HFFc6 (cell line): ENCODE data around the gene PDE1A. TPM values are rescaled to one million over a fixed set of nuclear protein-coding genes. Genes with fewer than 3 reads are reported as not detected.

Source experiments
- DNase-seq: peaks from one replicate; pipeline ENCODE4 v3.0.0-alpha.2; 2018
- H3K27ac Mint-ChIP-seq: 2 replicates; pipeline ENCODE4 v1.8.0; 2020; ENCODE audit warnings: mild to moderate bottlenecking, mixed read lengths
- H3K27me3 Mint-ChIP-seq: 2 replicates; pipeline ENCODE4 v1.8.0; 2021; ENCODE audit warnings: mild to moderate bottlenecking, moderate library complexity, mixed read lengths; ENCODE audit not compliant: insufficient read depth
- H3K36me3 Mint-ChIP-seq: 2 replicates; pipeline ENCODE4 v1.8.0; 2021; ENCODE audit warnings: low read depth, mixed read lengths
- H3K4me1 Mint-ChIP-seq: 2 replicates; pipeline ENCODE4 v1.8.0; 2020; ENCODE audit warnings: low read depth, mixed read lengths
- H3K4me3 Mint-ChIP-seq: 2 replicates; pipeline ENCODE4 v1.8.0; 2020; ENCODE audit warnings: mild to moderate bottlenecking, moderate library complexity, mixed read lengths
- H3K9me3 Mint-ChIP-seq: 2 replicates; pipeline ENCODE4 v1.8.0; 2020; ENCODE audit warnings: mild to moderate bottlenecking, mixed read lengths
- total RNA-seq, 6 experiments: library from RNA; stranded (reverse); fragmentation: NEBNext Ultra II Directional; extraction: Animal tissue kit (Norgen Biotek cat#: 25700); gene quantifications; 2 replicates in 1 of 6; 3 replicates in 5 of 6; pipeline ENCODE4 v1.2.3, GENCODE V29; 2021
- TF ChIP-seq, protein P1 (sequence below): fragments of 200-600 bp; sonication (generic); IDR thresholded peaks from 2 replicates; pipeline ENCODE4 v1.5.0; 2021; ENCODE audit warnings: antibody characterized with exemption, mild to moderate bottlenecking

PDE1A gene
- total RNA-seq, 6 experiments from 2014 or later, result 2.7 to 8.0 (median 3.9) TPM

DNA sequence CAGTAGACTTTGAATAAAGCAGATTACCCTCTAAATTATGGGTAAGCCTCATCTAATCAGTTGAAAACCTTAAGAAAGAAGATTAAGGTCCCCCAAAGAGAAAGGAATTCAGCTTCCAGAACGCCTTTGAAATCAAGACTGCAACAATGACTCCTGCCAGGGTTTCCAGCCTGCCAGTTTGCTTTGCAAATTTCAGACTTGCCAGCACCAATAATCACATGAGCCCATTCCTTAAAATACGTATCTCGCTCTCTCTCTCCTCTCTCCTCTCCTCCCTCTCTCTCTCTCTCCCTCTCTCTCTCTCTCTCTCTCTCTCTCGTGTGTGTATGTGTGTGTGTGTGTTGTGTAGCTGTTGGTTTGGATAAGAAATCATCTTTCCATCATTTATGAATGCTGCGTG lies 184.2 kb downstream of the PDE1A start:
- Mint-ChIP-seq H3K27me3 (peaks cover 2% of the 10 kb centered on the region; the same call in 1 of the 2 replicates), H3K27ac (no peak overlapping the region), H3K4me1 (peaks cover 31% of the 10 kb centered on the region), H3K4me3 (no peak overlapping the region), H3K36me3 (0 out of 2 replicates have a peak, but pooled peaks cover under 1% of the 10 kb centered on the region), H3K9me3 (no peaks in the 10 kb centered on the region)
- DNase-seq, result no peak
- TF ChIP-seq, protein P1, sequence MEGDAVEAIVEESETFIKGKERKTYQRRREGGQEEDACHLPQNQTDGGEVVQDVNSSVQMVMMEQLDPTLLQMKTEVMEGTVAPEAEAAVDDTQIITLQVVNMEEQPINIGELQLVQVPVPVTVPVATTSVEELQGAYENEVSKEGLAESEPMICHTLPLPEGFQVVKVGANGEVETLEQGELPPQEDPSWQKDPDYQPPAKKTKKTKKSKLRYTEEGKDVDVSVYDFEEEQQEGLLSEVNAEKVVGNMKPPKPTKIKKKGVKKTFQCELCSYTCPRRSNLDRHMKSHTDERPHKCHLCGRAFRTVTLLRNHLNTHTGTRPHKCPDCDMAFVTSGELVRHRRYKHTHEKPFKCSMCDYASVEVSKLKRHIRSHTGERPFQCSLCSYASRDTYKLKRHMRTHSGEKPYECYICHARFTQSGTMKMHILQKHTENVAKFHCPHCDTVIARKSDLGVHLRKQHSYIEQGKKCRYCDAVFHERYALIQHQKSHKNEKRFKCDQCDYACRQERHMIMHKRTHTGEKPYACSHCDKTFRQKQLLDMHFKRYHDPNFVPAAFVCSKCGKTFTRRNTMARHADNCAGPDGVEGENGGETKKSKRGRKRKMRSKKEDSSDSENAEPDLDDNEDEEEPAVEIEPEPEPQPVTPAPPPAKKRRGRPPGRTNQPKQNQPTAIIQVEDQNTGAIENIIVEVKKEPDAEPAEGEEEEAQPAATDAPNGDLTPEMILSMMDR, result no peak

DNA sequence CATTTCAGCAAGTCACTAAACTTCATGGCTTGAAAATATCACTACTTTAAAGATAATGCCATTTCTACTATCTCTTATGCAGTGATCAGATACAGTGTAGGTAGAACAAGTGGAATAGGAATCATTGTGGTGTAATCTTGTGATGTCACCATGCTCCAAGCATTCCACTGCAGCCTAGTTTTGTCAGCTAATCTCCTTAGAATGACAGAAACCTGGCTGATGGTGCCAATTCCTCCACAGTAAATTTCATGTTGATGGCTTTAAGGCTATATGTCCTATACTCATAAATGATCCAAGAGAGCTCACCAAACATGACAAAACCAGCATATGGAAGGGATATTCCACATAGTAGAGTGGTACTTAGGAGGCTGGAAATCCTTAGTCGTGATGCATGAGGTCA lies 184.9 kb downstream of the PDE1A start:
- H3K36me3 Mint-ChIP-seq, result 0 out of 2 replicates have a peak, but pooled peaks cover 4% of the 10 kb centered on the region
- peaks cover 31% of the 10 kb centered on the region for H3K4me1 Mint-ChIP-seq
- no peak overlapping the region for H3K27ac Mint-ChIP-seq
- no peak overlapping the region for H3K4me3 Mint-ChIP-seq
- no peaks in the 10 kb centered on the region for H3K9me3 Mint-ChIP-seq
- TF ChIP-seq, protein P1, result no peak
- DNase-seq, result no peak
- no peaks in the 10 kb centered on the region for H3K27me3 Mint-ChIP-seq

DNA sequence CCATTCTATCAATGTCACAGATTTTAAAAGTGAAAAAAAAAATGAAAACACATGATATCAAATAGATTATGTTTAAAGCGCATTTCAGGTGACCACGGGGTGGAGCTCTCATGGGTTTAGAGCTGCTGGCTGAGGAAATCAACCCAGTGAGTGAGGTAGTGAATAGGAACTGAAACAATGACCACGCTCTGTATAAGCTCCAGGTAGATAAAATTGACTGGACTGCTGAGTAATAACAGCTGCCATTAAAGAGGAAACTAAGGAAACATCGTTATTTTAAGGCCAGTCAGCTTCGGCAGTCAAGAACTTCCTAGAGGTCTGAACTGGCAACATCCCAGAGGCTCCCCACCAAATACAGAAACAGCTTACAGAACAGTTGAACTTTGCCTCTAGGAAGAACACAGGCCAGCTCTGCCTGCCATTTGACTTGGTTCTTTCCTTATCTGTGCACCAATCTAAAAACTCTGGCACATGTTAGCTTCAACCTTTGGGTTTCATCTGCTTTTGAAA lies 185.9 kb downstream of the PDE1A start:
- H3K27ac Mint-ChIP-seq, result no peak overlapping the region
- 0 out of 2 replicates have a peak, but pooled peaks cover 4% of the 10 kb centered on the region for H3K36me3 Mint-ChIP-seq
- no peak overlapping the region for H3K4me3 Mint-ChIP-seq
- TF ChIP-seq, protein P1, result peak; percentile 72
- H3K27me3 Mint-ChIP-seq, result no peaks in the 10 kb centered on the region
- peaks cover 28% of the 10 kb centered on the region for H3K4me1 Mint-ChIP-seq
- no peaks in the 10 kb centered on the region for H3K9me3 Mint-ChIP-seq
- peak; percentile 24 for DNase-seq

DNA sequence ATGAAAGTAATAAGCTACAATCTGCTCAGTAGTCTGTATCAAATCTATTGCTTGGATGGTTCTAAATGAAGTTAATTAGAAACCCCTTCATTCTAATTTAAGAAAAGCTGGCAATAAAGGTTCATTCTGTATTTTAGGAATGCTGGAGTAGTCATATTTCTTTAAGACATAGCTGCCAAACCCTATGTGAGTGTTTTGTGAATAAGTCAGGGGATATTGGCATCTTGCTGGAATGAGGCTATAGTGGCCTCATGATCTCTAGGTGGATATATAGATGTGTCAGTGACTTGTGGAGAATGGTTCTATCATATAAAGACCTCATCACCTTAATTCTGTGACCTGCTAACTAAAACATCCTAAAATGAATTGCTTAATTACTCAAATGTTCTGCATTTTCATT lies 196.3 kb downstream of the PDE1A start:
- DNase-seq, result peak; percentile 29
- Mint-ChIP-seq H3K27ac (peak overlapping the region; percentile 4), H3K27me3 (no peaks in the 10 kb centered on the region), H3K4me1 (peaks cover 76% of the 10 kb centered on the region), H3K36me3 (no peaks in the 10 kb centered on the region), H3K4me3 (peak overlapping the region; percentile 2; the same call in 1 of the 2 replicates), H3K9me3 (no peaks in the 10 kb centered on the region)
- TF ChIP-seq, protein P1, result no peak

DNA sequence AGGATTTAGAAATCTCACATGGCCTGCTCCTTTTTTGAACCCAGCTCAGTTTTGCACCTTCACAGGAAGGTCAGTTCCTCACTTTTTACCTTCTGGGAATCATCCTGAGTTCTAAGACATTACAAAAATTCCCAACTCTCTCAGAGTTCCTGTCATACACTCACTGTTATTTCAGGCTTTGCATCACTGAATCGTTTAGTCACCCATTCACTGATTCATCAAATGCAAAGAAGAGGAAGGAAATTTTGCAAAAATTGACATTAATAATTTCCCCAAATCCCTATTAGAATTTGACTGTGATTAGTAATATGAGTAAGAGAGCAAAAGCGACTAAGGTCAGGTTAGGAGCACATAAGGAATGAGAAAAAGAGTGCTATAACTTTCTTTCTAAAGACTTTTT lies 197.5 kb downstream of the PDE1A start:
- Mint-ChIP-seq H3K4me3 (peak overlapping the region; percentile 68), H3K9me3 (no peaks in the 10 kb centered on the region), H3K27me3 (no peaks in the 10 kb centered on the region), H3K27ac (peak overlapping the region; percentile 92), H3K4me1 (peaks cover 73% of the 10 kb centered on the region), H3K36me3 (no peaks in the 10 kb centered on the region)
- TF ChIP-seq, protein P1, result no peak
- peak; percentile 52 for DNase-seq
